K562 (cell line): ENCODE results near the gene GRIK2.

Source experiments
- HDAC1 ChIP-seq, 2 experiments: fragments of 450-650 bp; IDR thresholded peaks; 2 replicates each; pipeline ENCODE4 v1.6.1; 2016 to 2017; ENCODE audit warnings: inconsistent platforms in 1 of 2, mild to moderate bottlenecking in 1 of 2, moderate library complexity in 1 of 2
- HOXB6 ChIP-seq: fragments of 250-450 bp; sonication (Bioruptor Pico); IDR thresholded peaks from 2 replicates; pipeline ENCODE4 v1.5.1; 2022; ENCODE audit warnings: mild to moderate bottlenecking, borderline replicate concordance
- ZSCAN29 ChIP-seq: fragments of 450-650 bp; IDR thresholded peaks from 2 replicates; pipeline ENCODE4 v1.6.1; 2017

GRCh38 chr6:101980924-101981323, 587.4 kb downstream of the GRIK2 start:
- no peak for TF ChIP-seq HDAC1 (IDR thresholded peaks at IDR 0.05)
- no peak for TF ChIP-seq ZSCAN29
- no peak for TF ChIP-seq HOXB6 (CRISPR knock-in tag)
